HG03439 (cell line): ENCODE measurements around the gene ZNF578.
"Not testable (repeated sequence)": the region's sequence is repeated elsewhere in the genome, so short reads cannot be mapped to it uniquely, and the experiment has no call there.

ENCODE experiments used
- ATAC-seq: cut with Tn5 transposase; IDR thresholded peaks from one replicate; pipeline ENCODE4 v1.9.1; 2021; ENCODE audit warnings: mild to moderate bottlenecking, moderate library complexity; ENCODE audit not compliant: unreplicated experiment

The ZNF578 gene

GRCh38 chr19:52557231-52557995 lies 104.1 kb downstream of the ZNF578 start:
- ATAC-seq: no peak

- not testable (repeated sequence) for ATAC-seq
Measured at GRCh38 chr19:52558732-52559445, 105.5 kb downstream of the ZNF578 start.

GRCh38 chr19:52561611-52562010 lies 108.3 kb downstream of the ZNF578 start:
- ATAC-seq: not testable (repeated sequence)
